ENCODE results near the gene PROSER3.

The PROSER3 gene

GRCh38 chr19:35779033-35779432 is 21.1 kb downstream of the PROSER3 start:
- DNase-seq, result no peak

GRCh38 chr19:35780058-35780457 is 22.1 kb downstream of the PROSER3 start:
- DNase-seq, result no peak

DNA sequence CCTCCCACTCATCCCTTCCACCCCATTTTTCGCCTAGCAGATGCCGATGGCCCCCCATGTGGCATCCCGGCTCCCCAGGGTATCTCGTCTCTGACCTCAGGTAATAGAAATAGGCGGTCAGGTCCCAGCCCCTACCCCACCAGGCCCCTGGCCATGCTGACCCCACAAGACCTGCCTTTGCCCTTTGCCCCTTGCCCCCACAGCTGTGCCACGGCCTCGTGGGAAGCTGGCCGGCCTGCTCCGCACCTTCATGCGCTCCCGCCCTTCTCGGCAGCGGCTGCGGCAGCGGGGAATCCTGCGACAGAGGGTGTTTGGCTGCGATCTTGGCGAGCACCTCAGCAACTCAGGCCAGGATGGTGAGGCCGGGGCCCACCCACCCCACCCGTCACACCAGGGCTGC is 22.7 kb downstream of the PROSER3 start:
- DNase-seq, result no peak

DNA sequence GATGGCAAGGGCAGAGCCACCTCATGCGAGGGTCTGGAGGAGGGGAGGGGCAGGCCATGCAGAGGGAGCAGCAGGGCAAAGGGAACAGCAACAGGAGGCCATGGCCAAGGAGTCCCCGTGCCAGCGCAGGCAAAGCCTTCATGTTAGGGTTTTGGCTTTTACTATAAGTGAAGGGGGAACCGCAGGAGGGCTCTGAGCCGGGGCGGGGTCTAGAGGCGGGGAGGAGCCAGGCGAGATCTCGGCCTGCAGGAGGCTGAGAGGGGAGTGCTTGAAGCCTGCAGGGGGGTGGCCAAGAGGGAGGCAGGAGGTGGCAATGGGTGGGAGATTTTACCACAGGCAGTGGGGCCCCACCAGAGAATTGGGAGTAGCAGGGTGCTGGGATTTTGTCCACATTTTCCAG is 23.7 kb downstream of the PROSER3 start:
- no peak for DNase-seq

- no peak for DNase-seq
Measured at GRCh38 chr19:35782589-35782988, 24.6 kb downstream of the PROSER3 start.

- no peak for DNase-seq
Measured at GRCh38 chr19:35783469-35784434, 25.8 kb downstream of the PROSER3 start.

DNA sequence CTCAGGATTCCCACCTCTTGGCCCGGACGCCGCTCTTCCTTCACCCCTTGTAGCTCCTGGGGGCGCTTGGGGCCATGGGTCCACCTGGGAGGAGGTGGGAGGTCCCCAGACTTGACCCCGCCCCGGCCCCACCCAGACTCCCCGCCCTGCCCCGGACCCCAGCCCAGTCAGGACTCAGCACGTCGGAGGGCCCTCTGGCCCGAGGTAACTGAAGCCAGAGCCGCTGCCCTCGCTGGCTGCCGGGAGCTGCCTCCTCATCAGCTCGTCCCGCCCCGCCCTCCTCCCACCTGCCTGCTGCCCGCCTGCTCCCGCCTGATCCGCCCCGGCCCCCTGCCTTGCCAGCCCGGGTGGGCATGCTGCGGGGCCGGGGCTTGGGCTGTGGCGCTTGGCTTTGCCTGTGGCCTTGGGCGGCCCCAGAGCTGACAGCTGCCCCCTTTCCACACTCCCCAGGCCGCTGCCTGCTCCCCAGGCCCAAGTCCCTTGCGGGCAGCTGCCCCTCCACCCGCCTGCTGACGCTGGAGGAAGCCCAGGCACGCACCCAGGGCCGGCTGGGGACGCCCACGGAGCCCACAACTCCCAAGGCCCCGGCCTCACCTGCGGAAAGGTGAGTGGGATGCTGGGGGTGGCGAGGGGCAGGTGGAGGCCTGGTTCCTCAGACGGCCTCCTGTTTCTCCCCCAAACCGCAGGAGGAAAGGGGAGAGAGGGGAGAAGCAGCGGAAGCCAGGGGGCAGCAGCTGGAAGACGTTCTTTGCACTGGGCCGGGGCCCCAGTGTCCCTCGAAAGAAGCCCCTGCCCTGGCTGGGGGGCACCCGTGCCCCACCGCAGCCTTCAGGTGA is 26.7 kb downstream of the PROSER3 start:
- no peak for DNase-seq

DNA sequence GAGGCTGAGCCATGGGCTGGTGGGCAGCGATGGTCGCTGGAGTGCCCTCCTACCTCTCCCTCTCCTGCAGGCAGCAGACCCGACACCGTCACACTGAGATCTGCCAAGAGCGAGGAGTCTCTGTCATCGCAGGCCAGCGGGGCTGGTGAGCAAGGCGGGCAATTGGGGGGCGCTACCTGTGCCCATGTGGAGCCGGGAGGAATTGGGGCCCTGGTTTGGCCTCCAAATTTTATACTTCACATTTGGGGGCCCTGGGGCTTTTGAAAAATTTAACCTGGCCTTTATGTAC is 27.3 kb downstream of the PROSER3 start:
- no peak for DNase-seq

GRCh38 chr19:35786299-35787160 is 28.6 kb downstream of the PROSER3 start:
- no peak for DNase-seq

GRCh38 chr19:35787227-35787799 is 29.3 kb downstream of the PROSER3 start:
- no peak for DNase-seq

GRCh38 chr19:35788205-35788960 is 30.4 kb downstream of the PROSER3 start:
- DNase-seq, result no peak

GRCh38 chr19:35789195-35789977 is 31.4 kb downstream of the PROSER3 start:
- DNase-seq, result no peak

- DNase-seq, result no peak
Measured at GRCh38 chr19:35789978-35790944, 32.3 kb downstream of the PROSER3 start.

DNA sequence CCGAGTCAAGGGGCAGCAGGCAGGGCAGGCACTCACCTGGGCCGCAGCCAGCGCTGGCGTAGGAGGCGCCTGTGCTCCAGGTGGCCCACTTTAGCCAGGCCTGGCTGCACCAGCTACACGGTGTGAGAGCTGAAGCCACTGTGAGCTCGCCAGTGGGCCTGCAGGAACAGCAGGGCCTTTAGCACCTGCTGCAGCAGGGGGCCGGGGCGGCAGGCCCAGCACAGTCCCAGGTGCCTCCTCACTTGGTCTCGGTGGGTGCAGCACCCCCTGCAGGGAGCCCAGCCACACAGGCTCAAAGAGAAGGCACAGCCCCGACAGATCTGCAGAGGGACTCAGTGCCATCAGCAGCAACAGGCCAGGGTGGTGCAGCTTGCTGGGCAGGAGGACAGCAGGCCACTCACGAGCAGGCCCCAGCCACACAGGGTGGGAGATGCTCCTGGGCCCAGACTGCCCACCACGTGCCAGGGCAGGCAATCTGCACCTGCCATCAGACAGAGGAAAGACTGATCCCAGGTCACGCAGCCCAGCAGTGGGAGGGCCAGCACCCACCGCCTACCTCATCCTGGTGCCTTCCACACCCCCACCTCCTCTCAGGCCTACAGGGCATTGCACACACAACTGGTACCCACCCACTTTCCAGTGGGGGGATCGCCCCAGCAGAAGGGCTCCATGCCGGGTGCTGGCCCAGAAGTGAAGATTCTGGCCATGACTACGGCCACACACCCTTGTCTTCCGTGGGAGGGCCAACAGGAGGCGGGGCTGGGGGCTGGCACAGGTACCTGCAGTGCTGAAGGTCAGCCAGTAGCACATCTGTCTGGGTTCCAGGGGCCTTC is 33.2 kb downstream of the PROSER3 start:
- DNase-seq, result no peak

DNA sequence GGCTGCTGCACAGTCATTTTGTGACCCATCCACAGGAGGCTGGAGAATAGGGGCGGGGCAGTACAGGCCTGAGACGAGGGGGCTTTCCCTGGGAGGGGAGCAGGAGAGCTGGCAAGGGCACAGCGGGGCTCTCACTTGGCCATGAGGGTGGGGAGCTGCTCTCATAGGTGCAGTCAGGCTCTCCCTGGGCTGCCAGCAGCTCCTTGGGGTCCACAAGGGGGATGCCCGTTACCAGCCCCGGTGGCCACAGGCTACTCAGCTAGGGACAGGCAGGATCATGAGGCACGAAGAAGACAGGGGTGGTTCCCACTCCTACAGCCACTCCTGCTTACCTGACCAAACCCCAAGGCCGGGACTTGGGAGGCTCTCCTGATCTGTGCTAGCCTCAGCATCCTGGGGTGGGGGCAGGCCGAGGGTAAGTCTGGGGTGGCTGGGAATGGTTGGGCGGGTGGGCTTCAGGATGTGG is 33.9 kb downstream of the PROSER3 start:
- no peak for DNase-seq

DNA sequence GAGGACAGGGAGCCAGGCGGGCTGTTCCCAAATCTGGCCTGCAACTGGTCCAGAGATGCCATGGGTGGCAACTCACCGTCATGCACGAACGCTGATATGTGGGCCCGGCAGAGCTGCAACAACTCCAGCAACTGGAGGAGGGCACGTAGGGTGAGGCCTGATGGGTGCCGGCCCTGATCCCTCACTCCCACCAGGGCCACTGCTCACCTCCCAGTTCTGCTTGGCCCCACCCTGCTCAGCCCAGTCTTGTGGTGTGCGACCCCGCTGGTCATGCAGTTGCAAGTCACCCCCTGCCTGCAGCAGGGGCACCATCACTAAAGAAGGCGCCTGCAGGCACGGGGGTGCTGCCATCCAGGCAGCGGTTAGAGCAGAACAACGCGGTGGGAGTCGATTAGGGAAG is 34.3 kb downstream of the PROSER3 start:
- DNase-seq, result no peak

- no peak for DNase-seq
Measured at GRCh38 chr19:35792888-35793287, 34.9 kb downstream of the PROSER3 start.

- no peak for DNase-seq
Measured at GRCh38 chr19:35793381-35794165, 35.6 kb downstream of the PROSER3 start.

Data from NCI-H1694 treated with DMSO at 0.1 percent for 48 hours (cell line).